22Rv1 (cell line): ENCODE results near the gene PAFAH1B2.

Experiments used
- ZFX ChIP-seq: fragments of 450-650 bp; IDR thresholded peaks from 2 replicates; pipeline ENCODE4 v1.6.1; 2017; ENCODE audit warnings: antibody characterized with exemption, borderline replicate concordance
- TF ChIP-seq, protein P1 (sequence below): fragments of 450-650 bp; IDR thresholded peaks from 2 replicates; pipeline ENCODE4 v1.5.1; 2017; ENCODE audit warnings: mild to moderate bottlenecking

DNA sequence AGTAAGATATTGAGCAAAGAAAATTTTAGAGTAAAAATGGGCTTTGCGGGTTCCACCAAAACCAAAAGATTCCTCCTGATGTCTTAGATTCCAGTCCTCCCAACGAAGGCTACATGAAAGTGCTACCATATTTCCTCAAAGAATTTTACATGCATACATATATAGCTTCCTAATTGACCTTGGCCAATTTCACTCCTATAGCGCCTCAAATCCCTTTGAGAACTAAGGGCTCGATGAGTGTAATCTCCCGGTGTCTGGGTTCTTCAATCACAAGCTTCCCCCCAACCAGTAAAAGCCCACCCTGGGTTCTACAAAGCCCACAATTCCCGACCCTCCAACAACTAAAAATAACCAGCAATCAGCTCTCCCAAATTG lies 47.1 kb upstream of the PAFAH1B2 start:
- TF ChIP-seq, protein P1, sequence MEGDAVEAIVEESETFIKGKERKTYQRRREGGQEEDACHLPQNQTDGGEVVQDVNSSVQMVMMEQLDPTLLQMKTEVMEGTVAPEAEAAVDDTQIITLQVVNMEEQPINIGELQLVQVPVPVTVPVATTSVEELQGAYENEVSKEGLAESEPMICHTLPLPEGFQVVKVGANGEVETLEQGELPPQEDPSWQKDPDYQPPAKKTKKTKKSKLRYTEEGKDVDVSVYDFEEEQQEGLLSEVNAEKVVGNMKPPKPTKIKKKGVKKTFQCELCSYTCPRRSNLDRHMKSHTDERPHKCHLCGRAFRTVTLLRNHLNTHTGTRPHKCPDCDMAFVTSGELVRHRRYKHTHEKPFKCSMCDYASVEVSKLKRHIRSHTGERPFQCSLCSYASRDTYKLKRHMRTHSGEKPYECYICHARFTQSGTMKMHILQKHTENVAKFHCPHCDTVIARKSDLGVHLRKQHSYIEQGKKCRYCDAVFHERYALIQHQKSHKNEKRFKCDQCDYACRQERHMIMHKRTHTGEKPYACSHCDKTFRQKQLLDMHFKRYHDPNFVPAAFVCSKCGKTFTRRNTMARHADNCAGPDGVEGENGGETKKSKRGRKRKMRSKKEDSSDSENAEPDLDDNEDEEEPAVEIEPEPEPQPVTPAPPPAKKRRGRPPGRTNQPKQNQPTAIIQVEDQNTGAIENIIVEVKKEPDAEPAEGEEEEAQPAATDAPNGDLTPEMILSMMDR = no peak
- TF ChIP-seq ZFX = no peak
